ENCODE results near the gene SNX25. TPM values are rescaled to one million over a fixed set of nuclear protein-coding genes. Genes with fewer than 3 reads are reported as not detected.

The SNX25 gene
- total RNA-seq, 1 donor from 2014 or later: 29.5 TPM

DNA sequence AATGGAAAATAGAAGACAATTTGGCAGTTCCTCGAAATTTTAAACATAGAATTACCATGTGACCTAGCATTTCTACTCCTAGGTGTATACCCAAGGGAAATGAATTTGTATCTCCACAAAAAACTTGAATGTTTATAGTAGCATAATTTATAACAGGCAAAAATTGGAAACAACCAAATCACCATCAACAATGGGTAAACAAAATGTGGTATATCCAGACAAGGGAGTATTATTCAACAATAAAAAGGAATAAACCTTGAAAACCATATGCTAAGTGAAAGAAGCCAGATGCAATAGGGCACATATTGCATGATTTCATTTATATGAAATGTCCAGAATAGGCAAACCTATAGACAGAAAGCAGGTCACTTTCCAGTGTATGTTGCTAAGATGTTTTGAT is 83.8 kb downstream of the SNX25 start:
- H3K9me3 ChIP-seq (ENCODE audit: insufficient read depth, low read depth, low read length): no peaks in the 10 kb centered on the region
- H3K27ac ChIP-seq (ENCODE audit: low read depth, low read length): no peak overlapping the region
- no peaks in the 10 kb centered on the region for H3K27me3 ChIP-seq (ENCODE audit: insufficient read depth, low read length)
- no peaks in the 10 kb centered on the region for H3K4me1 ChIP-seq (ENCODE audit: insufficient read depth, low read length)
- FAIRE-seq (no peak), DNase-seq (ENCODE audit: low read depth) (no peak)
- peaks cover 21% of the 10 kb centered on the region for H3K36me3 ChIP-seq (ENCODE audit: insufficient read depth, low read length)
- TF ChIP-seq, protein P1, sequence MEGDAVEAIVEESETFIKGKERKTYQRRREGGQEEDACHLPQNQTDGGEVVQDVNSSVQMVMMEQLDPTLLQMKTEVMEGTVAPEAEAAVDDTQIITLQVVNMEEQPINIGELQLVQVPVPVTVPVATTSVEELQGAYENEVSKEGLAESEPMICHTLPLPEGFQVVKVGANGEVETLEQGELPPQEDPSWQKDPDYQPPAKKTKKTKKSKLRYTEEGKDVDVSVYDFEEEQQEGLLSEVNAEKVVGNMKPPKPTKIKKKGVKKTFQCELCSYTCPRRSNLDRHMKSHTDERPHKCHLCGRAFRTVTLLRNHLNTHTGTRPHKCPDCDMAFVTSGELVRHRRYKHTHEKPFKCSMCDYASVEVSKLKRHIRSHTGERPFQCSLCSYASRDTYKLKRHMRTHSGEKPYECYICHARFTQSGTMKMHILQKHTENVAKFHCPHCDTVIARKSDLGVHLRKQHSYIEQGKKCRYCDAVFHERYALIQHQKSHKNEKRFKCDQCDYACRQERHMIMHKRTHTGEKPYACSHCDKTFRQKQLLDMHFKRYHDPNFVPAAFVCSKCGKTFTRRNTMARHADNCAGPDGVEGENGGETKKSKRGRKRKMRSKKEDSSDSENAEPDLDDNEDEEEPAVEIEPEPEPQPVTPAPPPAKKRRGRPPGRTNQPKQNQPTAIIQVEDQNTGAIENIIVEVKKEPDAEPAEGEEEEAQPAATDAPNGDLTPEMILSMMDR (IDR thresholded peaks at IDR 0.05; ENCODE audit: insufficient read depth, low read depth, low read length): no peak
- no peak for TF ChIP-seq EZH2 (IDR thresholded peaks at IDR 0.05; ENCODE audit: insufficient read depth, low read length)
- no peaks in the 10 kb centered on the region for H4K20me1 ChIP-seq (ENCODE audit: insufficient read depth, low read length)
- no peak overlapping the region for H3K4me3 ChIP-seq (ENCODE audit: insufficient read depth, low read depth, low read length)
- Mint-ChIP-seq H3K27me3 (ENCODE audit: low read depth, unreplicated experiment) (no peaks in the 10 kb centered on the region), H3K4me3 (ENCODE audit: unreplicated experiment) (no peak overlapping the region), H3K36me3 (ENCODE audit: low read depth, unreplicated experiment) (peaks cover 27% of the 10 kb centered on the region), H3K27ac (ENCODE audit: unreplicated experiment) (no peak overlapping the region), H3K9me3 (ENCODE audit: unreplicated experiment) (no peaks in the 10 kb centered on the region), H3K4me1 (ENCODE audit: low read depth, unreplicated experiment) (peaks cover 6% of the 10 kb centered on the region)
- H3K79me2 ChIP-seq (ENCODE audit: insufficient read depth, low read length): no peaks in the 10 kb centered on the region
- H3K4me2 ChIP-seq (ENCODE audit: low read length): no peak overlapping the region
- no peak overlapping the region for H3K9ac ChIP-seq (ENCODE audit: low read length)
- H2AFZ ChIP-seq (ENCODE audit: low read depth, low read length): no peak overlapping the region

GRCh38 chr4:185296665-185297460 is 87.5 kb downstream of the SNX25 start:
- no peaks in the 10 kb centered on the region for H3K9me3 ChIP-seq (ENCODE audit: insufficient read depth, low read depth, low read length)
- no peaks in the 10 kb centered on the region for H3K27me3 Mint-ChIP-seq (ENCODE audit: low read depth, unreplicated experiment)
- H3K36me3 Mint-ChIP-seq (ENCODE audit: low read depth, unreplicated experiment): peaks cover 13% of the 10 kb centered on the region
- H3K27ac ChIP-seq (ENCODE audit: low read depth, low read length): no peak overlapping the region
- no peaks in the 10 kb centered on the region for H3K4me1 ChIP-seq (ENCODE audit: insufficient read depth, low read length)
- H3K4me3 Mint-ChIP-seq (ENCODE audit: unreplicated experiment): no peak overlapping the region
- no peaks in the 10 kb centered on the region for H3K27me3 ChIP-seq (ENCODE audit: insufficient read depth, low read length)
- no peak overlapping the region for H2AFZ ChIP-seq (ENCODE audit: low read depth, low read length)
- H3K4me3 ChIP-seq (ENCODE audit: insufficient read depth, low read depth, low read length): no peak overlapping the region
- no peaks in the 10 kb centered on the region for H3K4me1 Mint-ChIP-seq (ENCODE audit: low read depth, unreplicated experiment)
- no peak overlapping the region for H3K4me2 ChIP-seq (ENCODE audit: low read length)
- FAIRE-seq (no peak), DNase-seq (ENCODE audit: low read depth) (no peak)
- TF ChIP-seq, protein P1 (IDR thresholded peaks at IDR 0.05; ENCODE audit: insufficient read depth, low read depth, low read length): no peak
- no peak for TF ChIP-seq EZH2 (IDR thresholded peaks at IDR 0.05; ENCODE audit: insufficient read depth, low read length)
- H3K27ac Mint-ChIP-seq (ENCODE audit: unreplicated experiment): peak overlapping the region; percentile 55
- H3K9ac ChIP-seq (ENCODE audit: low read length): no peak overlapping the region
- H3K79me2 ChIP-seq (ENCODE audit: insufficient read depth, low read length): no peaks in the 10 kb centered on the region
- H3K36me3 ChIP-seq (ENCODE audit: insufficient read depth, low read length): peaks cover 9% of the 10 kb centered on the region
- H4K20me1 ChIP-seq (ENCODE audit: insufficient read depth, low read length): no peaks in the 10 kb centered on the region
- no peaks in the 10 kb centered on the region for H3K9me3 Mint-ChIP-seq (ENCODE audit: unreplicated experiment)
